ENCODE results near the gene CEP170B.
"Not testable (repeated sequence)": the region's sequence is repeated elsewhere in the genome, so short reads cannot be mapped to it uniquely, and the experiment has no call there.

The CEP170B gene

DNA sequence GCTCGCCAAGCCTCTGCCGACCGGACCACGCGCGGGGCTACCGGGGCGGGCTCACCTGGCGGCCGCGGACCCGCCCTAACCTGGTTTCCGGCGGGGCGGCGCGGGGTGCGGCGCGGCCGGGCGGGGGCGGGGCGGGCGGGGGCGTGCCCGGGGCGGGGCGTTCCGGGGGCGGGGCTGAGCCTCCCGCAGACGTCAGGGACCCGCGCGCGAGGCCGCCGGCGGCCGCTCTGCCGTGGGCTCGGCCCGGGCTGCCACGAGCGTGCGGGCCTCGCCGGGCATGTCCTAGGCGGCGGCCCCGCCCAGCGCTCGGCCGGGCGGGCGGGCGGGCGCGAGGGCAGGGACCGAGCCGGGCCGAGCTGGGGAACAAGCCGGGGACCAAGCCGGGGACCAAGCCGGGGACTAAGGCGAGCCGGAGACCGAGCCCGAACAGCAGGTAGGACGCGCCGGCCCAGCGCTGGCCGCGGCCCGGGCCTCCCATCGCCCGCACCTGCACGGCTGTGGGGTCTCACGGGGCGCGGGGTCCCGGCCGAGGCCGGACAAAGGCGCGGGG is at the start of gene CEP170B:
Gene CEP170B (plus strand): TSS at position 188 of the 550 bp plus-strand sequence. CDS start 3,183 bp downstream, outside the sequence.
- DNase-seq: peak in 3 of 4 experiments; percentile 26 to 45 (median 33)

DNA sequence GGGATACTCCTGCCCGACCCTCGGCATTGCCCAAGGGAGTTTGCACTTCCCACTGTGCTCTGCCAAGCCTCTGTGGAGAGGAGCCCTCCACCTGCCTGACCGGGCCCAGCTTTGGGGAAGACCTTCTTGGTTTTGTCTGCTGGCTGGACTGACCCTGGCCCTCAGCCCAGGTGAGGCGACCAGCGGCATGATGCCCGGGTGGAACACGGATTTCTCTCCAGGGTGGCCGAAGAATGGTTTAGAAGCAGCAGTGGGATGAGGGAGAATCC is 48.5 kb upstream of the CEP170B start:
- DNase-seq: no peak

DNA sequence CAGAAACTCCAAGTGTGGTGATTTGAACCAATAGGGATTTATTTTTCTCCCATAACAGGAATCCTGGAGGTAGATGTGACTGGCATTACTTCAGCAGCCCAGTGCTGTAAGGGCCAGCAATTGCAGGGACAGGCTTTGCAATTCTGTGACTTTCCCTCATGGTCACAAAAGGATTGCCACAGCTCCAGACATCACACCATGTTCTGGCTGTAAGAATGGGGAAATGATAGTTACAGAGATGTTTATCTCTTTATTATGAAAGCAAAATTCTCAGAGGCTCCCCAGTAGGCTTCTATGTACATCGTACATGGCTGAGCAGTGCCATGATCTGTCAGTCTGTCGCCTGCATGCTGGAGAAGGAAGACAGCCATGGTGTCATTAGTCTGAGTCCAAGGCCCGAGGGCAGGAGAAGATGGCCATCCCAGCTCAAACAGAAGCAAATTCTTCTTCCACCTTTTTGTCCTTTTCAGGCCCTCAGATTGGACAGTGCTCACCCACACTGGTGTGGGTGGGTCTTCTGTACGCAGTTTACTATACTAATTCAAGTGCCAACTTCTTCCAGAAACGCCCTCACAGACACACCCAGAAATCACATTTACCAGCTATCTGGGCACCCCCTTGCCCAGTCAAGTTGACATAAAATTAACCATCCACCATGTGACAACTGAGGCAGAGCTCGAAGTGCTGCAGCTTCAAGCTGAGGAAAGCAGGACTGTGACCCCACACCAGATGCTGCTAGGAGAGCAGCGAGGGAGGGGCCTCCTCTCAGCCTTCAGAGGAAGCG is 46.9 kb upstream of the CEP170B start:
- no peak for DNase-seq

DNA sequence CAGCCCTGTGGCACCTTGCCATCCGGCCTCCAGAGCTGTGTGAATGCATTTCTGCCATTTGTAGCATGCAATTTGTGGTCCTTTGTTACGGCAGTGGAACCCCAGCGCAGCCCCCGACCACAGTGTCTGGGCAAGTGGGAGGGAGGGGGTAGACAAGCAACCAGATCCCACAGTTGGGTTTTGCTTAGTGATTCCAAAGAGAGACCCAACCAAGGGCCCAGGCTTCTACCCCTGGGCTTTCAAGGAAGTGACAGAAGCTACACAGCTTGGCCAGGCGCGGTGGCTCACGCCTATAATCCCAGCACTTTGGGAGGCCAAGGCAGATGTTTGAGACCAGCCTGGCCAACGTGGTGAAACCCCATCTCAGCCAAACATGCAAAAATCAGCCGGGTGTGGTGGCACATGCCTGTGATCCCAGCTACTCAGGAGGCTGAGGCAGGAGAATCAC is 46.3 kb upstream of the CEP170B start:
- no peak for DNase-seq

DNA sequence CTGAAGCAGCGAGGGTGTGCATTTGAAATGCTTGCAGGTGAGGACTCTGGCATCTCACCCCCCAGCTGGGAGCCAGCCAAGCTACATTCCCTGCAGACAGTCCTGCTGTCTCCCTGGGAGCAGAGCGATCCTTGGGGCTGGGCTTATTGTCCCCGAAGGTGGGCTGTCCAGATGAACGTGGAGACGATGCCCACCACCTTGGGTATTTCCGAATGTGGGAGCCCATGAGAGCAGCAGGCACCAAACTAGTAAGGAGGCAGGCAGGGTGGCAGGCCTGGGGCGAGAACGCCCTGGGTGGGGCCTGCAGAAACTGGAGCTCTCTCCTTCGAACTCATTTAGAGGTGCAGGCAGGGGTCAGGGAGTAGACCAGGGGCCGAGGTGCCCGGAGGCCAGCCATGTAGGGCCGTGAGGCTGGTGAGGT is 45.7 kb upstream of the CEP170B start:
- no peak for DNase-seq

DNA sequence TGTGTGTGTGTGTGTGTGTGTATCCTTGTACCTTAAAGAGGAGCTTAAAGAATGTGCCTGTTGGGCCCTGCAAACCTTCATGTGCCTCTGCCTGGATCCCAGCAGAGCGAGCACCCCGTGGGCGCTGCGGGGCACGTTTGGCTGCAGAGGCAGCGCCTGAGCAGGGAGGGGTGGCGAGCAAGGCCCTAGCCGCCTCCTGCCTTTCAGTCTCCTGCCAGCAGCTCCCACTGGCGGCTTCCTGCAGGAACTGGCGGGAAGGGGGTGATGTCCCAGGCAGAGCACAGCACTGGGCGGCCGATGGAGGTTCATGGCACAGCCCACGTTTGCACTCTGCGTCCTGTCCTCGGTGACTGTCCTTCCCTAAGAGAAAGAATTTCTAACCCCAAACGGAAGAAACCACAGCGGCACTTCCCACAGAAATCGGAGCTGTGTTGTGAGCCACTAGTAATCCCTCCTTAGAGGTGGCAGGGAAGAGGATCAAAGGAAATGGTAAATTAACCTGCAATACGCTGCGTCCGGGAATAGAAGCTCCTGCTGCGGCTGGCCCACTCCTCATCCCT is 44.3 kb upstream of the CEP170B start:
- DNase-seq: no peak

DNA sequence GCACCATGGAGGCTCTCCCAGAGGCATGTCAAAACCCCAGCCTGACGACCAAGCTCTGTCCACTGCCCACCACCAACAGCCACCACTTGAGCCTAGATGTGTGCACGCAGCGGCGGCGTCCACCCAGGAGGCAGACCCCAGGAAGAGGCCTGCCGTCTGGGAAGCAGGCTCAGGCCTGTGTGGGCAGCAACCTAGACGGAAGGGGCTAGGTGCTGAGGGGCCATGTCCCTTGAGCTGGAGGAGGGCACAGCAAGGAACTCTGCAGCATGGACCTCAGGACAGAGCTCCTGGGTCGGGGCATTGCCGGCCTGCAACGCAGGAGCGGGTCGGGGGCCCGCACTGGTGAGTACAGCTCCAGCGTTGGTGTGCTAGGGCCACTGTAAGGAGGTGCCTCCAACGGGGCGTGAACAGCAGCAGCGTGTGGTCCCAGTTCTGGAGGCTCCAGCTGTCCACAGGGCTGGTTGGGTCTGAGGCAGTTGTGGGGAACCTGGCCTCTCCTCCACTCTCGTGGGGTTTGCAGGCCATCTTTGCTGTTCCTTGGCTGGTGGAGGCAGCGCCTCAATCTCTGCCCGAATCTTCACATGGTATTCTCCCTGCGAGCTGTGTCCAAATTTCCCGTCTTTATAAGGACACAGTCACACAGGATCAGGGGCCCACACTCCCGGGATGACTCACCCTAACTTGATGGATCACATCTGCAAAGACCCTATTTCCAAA is 43.7 kb upstream of the CEP170B start:
- no peak for DNase-seq

DNA sequence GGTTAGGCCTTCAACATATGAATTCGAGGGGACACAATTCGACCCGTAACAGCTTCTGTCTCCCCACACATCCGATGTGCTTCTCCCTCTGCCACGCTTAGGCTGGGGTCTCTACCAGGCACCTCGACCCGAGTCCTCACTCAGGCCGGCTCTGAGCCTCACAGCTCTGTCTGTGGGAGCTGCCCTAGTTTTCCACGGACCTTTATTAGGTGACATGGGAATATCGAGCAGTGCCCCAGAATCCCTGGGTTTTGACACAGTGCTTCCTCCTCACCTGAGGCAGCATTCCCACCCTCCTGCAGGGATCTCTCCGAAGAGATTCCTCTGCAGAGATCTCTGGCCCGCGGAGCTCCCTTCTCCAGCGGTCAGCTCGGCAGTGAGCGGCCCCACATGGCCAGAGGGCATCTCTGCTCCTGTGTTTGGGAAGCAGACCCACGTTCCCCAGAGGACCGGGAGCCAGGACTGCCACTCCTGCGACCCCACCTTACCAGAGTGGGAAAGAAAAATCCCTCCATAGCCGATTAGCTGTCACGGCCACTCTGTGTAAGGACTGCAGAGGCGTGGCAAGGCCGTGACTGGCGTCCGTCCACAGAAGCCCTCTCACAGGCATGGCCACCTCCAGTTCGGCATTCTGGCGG is 43.0 kb upstream of the CEP170B start:
- no peak for DNase-seq

DNA sequence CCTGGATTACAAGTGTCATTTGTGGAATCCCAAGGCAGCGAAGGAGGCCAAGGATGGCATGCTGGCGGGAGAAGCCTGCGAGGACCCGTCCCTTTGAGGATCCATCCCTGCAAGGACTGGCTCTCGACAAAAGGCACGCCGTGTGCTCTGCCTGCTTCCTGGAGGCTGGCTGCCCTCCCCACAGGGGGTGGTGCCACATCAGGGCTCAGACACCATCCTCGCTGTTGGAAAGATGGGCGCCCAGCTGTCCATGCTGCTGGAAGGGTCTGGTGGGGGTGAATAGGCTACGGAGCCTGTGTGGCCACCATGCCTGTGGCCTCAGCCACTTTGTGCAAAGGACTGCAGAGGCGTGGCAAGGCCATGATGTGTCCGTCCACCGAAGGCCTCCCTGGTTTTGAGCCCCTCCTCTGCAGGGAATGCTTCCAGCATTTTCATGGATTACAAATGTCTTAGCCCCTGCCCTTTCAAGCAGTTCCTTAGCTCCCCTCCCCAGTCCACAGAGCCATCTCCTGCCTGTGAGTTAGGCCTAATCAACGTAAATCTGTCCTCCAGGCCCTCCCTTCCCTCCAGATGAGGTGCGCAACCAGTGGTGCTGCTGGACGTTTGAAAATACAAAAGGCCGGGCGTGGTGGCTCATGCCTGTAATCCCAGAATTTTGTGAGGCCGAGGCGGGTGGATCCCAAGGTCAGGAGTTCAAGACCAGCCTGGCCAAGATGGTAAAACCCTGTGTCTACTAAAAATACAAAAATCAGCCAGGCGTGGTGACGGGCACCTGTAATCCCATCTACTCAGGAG is 42.0 kb upstream of the CEP170B start:
- DNase-seq: no peak

DNA sequence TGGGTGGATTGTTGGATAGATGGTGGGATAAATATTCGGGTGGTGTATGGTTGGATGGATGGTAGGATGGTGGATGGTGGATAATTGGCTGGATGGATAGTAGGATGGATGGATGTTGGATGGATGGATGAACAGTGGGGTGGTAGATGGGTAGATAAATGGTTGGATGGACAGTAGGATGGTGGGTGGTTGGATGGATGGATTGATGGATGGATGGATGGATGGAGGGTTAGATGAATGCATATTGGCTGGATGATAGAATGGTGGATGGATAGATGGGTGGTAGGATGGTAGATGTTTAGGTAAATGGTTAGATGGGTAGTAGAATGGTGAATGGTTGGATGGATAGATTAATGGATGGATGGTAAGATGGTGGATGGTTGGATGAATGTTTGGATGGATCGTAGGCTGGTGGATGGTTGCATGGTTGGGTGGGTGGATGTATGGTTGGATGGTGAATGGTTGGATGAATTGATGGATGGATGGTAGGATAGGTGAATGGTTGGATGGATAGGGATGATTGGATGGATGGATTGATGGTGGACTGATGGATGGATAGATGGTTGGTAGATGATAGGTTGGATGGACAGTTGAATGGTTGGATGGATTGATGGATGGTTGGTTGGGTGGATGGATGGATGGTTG is 40.6 kb upstream of the CEP170B start:
- no peak for DNase-seq

DNA sequence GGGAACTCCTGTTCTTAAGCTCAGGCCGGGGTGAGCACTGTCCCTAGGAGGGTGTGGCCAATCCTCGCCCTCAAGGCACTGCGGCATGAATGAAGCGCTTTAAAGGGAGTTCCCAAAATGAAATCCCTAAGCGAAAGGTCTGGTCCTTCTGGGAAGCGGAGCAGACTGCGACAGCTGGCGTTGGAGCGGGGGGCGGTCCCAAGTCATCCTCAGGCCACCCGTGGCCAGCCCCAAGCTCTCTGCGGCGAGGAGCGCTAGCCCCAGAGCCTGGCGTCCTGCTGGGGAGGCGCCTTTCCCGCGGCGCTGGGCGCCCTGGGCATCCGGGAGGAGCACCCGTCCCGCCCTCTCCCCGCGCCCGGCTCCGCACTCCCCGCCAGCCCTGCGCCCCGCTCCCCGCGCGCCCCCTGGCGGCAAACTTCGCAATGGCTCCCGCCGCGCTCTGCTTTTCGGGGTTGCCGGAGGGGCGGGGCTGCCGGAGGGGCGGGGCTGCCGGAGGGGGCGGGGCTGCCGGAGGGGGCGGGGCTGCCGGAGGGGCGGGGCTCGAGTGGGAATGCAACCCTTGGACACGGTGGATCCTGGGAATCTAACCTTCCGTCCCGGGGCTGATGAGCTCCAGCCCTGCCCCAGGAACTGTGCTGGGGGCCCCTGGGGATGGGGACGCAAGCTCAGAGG is 38.7 kb upstream of the CEP170B start:
- DNase-seq: peak; percentile 93 to 98 (median 95)

DNA sequence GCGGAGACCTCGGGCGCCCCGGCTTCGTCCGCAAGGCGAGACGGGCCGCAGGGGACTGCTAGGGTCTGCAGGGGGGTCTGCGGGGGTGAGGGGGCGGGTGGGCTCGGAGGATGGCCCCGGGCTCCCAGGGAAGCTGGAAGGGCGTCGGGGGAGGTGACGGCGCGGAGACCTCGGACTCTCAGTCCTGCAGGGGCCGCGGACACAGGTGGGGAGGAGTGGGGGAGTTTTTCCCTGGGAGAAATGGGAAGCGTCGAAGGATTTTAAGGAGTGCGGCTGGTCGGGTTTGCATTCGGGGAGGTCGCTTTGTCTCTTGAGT is 38.2 kb upstream of the CEP170B start:
- no peak for DNase-seq

DNA sequence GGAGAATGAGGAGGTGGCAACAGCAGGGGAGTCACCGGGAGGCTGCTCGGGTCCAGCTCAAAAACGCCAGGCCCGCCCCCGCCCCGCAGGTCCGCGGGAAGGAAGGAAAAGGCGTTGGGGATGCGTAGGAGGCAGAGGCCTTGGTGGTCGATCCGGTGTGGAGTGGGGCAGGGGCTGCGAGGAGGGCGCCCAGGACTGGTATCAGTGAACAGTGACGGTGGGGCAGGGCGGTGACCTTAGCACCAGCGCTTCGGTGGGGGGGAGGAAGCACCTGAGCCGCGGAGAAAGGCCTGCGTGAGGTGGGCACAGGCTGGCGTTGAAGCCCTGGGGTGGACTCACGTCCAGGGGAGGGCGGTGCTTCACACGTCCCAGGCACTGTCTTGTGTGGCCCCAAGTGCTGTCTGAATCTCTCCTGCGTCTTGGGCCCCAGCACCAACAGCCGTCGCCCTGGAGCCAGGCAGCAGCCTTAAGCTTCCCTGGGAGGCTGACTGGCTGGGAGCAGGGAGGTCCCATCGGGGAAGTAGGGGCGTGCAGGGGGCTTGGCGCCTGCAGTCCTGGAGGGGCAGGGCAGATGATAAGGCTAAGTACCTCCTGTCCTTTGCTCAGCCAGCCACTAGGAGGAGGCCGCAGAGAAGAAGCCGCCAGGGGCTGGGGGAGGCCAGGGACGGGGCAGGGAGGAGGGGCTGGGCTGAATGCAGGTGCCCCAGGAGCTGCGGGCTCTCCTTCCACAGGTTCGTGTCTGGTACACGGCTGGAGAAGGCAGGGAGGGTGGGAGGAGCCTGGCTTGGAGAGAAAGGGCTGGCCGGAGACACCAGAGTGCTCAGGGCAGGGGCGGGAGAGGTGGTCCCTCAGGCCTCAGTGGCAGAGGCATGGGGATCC is 37.7 kb upstream of the CEP170B start:
- DNase-seq: peak in 2 of 4 experiments; percentile 22 to 34

DNA sequence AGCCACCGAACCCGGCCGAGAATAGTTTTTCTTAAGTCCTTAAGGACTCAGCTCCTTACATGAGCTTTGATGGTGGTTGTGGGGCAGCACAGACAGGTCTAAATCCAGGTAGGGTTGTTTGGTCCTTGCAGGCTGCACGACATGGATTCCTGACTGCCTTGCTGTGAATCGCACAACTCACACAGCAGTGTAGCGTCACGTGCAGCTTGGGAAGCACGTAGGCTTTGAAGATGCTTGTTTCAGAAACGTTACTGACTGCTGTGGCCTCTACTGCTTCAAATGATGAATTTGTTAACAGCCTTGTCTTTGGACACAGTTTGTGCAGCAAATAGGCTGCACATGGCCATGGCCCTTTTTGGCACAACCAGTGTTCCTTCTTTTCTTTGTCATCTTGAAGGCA is 34.3 kb upstream of the CEP170B start:
- DNase-seq: no peak

DNA sequence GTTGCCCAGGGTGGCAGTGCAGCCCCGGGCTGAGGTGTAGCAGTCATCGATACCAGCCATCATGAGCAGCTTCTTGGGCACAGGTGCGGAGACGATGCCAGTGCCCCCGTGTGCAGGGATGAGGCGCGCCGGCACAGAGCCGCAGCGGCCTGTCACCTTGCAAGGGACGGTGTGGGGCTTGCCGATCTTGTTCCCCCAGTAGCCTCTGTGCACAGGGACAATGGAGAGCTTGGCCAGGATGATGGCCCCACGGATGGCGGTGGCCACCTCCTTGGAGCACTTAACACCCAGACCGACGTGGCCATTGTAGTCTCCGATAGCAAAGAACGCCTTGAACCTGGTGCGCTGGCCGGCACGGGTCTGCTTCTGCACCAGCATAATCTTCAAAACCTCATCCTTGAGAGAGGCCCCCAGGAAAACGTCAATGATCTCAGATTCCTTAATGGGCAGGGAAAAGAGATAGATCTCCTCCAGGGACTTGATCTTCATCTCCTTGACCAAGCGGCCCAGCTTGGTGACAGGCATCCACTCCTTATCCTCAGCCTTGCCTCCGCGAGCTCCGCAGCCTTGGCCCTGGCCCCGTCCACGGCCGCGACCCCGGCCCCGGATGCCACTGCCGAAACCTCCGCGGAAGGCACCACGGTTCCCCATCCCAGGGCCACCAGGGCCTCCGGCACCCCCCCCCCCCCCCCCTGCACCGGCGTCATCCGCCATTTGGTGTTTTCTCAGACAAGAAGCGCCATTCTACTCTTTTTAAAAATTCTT is 28.7 kb upstream of the CEP170B start:
- not testable (repeated sequence) for DNase-seq

DNA sequence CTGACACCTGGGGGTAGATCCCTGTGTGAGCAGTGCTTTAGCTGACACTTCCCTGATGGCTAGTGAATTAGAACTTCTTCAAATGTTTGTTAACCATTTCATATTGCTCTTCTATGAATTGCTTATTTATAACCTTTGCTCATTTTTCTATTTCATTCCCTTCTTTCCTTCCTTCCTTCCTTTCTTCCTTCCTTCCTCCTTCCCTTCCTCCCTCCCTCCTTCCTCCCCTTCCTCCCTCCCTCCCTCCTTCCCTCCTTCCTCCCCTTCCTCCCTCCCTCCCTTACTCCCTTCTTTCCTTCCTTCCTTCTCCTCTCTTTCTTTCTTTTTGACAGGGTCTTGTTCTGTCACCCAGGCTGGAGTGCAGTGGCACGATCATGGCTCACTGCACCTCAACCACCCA is 23.3 kb upstream of the CEP170B start:
- no peak for DNase-seq

DNA sequence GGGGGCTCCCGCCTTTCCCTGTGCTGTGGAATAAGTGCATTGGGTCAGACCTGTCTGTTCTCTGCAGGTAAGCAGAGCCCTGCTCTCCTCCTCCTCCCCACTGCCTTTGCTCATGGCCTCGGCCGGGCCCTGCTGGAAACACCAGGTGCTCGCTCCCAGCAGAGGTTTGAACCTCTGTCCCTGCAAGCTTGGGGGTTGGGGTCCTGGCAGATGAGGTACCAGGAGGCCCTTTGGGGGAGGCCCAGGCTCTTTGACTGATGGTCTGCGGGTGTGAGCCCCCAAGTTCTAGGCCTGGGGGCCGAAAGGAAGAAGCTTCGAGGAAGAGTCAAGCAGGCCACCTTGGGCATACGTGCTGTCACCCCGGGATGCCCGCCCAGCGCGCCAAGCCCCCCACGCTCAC is 22.1 kb upstream of the CEP170B start:
- DNase-seq: no peak

DNA sequence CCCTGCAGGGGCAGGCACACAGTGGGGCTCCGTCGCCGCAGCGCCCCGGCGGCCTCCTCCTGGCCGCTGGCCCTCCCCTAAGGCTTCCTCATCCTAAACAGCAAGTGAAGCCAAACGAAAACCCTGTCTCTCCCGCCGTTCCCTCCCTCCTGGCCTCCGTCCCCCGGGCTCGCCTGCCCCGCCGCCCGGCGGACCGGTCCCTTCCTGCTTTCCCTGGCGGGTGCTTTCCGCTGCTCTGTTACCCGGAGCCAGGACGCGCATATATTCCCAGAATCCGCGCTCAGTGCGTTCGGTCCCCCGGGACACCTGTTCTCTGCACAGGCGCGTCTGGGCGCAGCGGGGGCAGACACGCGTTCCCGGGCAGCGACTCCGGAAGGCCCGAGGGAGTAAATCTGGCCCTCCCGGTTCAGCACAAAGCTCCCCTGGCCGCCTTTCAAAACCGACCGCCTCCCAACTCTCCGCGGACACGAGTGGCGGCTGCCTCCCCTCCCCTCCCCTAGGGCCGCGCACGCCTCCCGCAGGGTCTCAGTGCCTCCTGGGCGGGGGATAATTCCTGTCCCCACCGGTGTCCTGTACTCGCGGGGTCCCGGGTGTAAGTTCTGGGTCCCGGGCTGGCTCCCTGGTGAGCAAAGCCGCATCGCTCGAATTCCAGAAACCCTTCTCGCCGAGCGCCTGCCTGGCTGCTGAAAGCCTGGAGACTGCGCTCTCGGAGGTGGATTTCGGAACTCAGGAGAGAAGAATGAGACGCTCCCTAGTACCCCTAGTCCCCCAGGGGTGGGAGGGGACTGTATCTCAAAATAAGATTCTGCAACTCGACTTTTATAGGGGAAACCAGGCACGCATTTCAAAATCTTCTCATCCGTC is 21.4 kb upstream of the CEP170B start:
- no peak for DNase-seq
